Heart left ventricle (tissue), 16 donors: ENCODE measurements around the gene ZFHX2. TPM values are rescaled to one million over a fixed set of nuclear protein-coding genes. Genes with fewer than 3 reads are reported as not detected.
A peak's percentile ranks its signal among the peaks of the same experiment; 100 is the strongest.

ENCODE experiments used
- ATAC-seq, 4 donors: fragments of 200-7000 bp; cut with Tn5 transposase; one replicate each; pipeline ENCODE4 v1.9.1; 2020 to 2022; ENCODE audit warnings: moderate library complexity in 4 of 4, mild to moderate bottlenecking in 3 of 4, moderate number of reproducible peaks in 1 of 4
- DNase-seq, 5 donors: peaks; one replicate each; pipeline ENCODE4 v3.0.0-alpha.2; 2020
- H3K27ac ChIP-seq, 12 donors: fragments of 200-600 bp; sonication (generic) in 4 of 12; one replicate each; pipeline versions ENCODE4 v1.5.0 to v1.8.0; 2016 to 2022; ENCODE audit warnings: mild to moderate bottlenecking in 2 of 12
- H3K27me3 ChIP-seq, 9 donors: fragments of 200-600 bp; sonication (generic) in 2 of 9; one replicate each; pipeline versions ENCODE4 v1.5.1 to v1.8.0; 2016 to 2022; ENCODE audit warnings: mild to moderate bottlenecking in 3 of 9
- H3K36me3 ChIP-seq, 9 donors: fragments of 200-600 bp; sonication (generic) in 2 of 9; one replicate each; pipeline versions ENCODE4 v1.5.0 to v1.8.0; 2018 to 2022; ENCODE audit warnings: mild to moderate bottlenecking in 2 of 9
- H3K4me1 ChIP-seq, 12 donors: fragments of 200-600 bp; sonication (generic) in 4 of 12; one replicate each; pipeline versions ENCODE4 v1.5.0 to v1.8.0; 2016 to 2022; ENCODE audit warnings: mild to moderate bottlenecking in 3 of 12
- H3K4me3 ChIP-seq, 12 donors: fragments of 200-600 bp; sonication (generic) in 4 of 12; one replicate each; pipeline versions ENCODE4 v1.5.0 to v1.8.0; 2017 to 2022; ENCODE audit warnings: mild to moderate bottlenecking in 9 of 12, moderate library complexity in 4 of 12
- H3K9me3 ChIP-seq, 12 donors: fragments of 200-600 bp; sonication (generic) in 4 of 12; one replicate each; pipeline versions ENCODE4 v1.5.0 to v1.8.0; 2016 to 2022; ENCODE audit warnings: mild to moderate bottlenecking in 1 of 12
- POLR2A ChIP-seq, 2 donors: fragments of 450-650 bp; IDR thresholded peaks; one replicate each; pipeline ENCODE4 v1.6.1; 2017; ENCODE audit warnings: antibody characterized with exemption in 2 of 2, mild to moderate bottlenecking in 2 of 2, moderate library complexity in 2 of 2
- WGBS, 4 donors: extraction: QIAGEN DNeasy Blood & Tissue Kit in 2 of 4; methylation state at CpG; one replicate each; pipeline versions ENCODE4 v1.1.5 to v1.1.7; 2013 to 2018; 5-methylcytosine and 5-hydroxymethylcytosine counted together
- intact Hi-C, 10 donors: fragments of 100-400 bp; cut with DNase I; formaldehyde crosslinking; loops; one replicate each; pipeline versions ENCODE4 v1.11.1 to v1.14.2; 2022
- polyA plus RNA-seq, 2 donors: library from polyadenylated mRNA; stranded (reverse); fragments of 200-250 nt; gene quantifications; one replicate each; pipeline ENCODE4 v1.2.3, GENCODE V29; 2013
- total RNA-seq, 9 donors: library from RNA; depleted of rRNA in 2 of 9; stranded (reverse); fragments of >200 nt in 2 of 9; fragmentation: NEBNext Ultra II Directional in 3 of 9; extraction: Animal tissue kit (Norgen Biotek cat#: 25700) in 3 of 9; gene quantifications; one replicate each; pipeline versions ENCODE4 v1.1.0 to v1.2.4, GENCODE V29; 2016 to 2023
- TF ChIP-seq, protein P1 (sequence below), 12 donors: fragments of 200-600 bp; sonication (generic) in 4 of 12; IDR thresholded peaks; one replicate each; pipeline versions ENCODE4 v1.5.0 to v1.8.0; 2018 to 2022; ENCODE audit warnings: antibody characterized with exemption in 12 of 12, mild to moderate bottlenecking in 5 of 12
- donor health status: ischemic (EF 13 %, LVEDD 7.1; RV severe dilation, severe dysfunction).
- donor health status: healthy with polysubstance abuse.
- donor health status: DM: no; HTN: yes; CAD: no.
- donor health status: DM: no; HTN: no; CAD: no.
- donor health status: ischemic (EF 25% LVEDD 6.9; RV normal size, moderate dysfunction).
- donor health status: ischemic (EF 25% LVEDD 5.7; RV mildly dilated, moderate dysfunction).
- donor health status: healthy.
- donor health status: DM: yes; HTN: yes; CAD: no.
- donor health status: ischemic (EF 35%, LVEDD 5.7; RV mildly dilated, moderate dysfunction).
- donor health status: nonischemic (EF 11% LVEDD 7.7; RV severe dilation, severe dysfunction).
- donor health status: DM: yes; HTN: yes; CAD: no.
- donor health status: PGD.
- donor health status: ischemic (EF 29% LVEDD 5.4; RV normal size, mild dysfunction).
- donor health status: nonischemic (EF 23%, LVEDD 6.1; RV moderate dilation, normal function).

ZFHX2 gene
- total and polyA plus RNA-seq, 11 donors = 0.24 to 2.3 (median 0.88) TPM

DNA sequence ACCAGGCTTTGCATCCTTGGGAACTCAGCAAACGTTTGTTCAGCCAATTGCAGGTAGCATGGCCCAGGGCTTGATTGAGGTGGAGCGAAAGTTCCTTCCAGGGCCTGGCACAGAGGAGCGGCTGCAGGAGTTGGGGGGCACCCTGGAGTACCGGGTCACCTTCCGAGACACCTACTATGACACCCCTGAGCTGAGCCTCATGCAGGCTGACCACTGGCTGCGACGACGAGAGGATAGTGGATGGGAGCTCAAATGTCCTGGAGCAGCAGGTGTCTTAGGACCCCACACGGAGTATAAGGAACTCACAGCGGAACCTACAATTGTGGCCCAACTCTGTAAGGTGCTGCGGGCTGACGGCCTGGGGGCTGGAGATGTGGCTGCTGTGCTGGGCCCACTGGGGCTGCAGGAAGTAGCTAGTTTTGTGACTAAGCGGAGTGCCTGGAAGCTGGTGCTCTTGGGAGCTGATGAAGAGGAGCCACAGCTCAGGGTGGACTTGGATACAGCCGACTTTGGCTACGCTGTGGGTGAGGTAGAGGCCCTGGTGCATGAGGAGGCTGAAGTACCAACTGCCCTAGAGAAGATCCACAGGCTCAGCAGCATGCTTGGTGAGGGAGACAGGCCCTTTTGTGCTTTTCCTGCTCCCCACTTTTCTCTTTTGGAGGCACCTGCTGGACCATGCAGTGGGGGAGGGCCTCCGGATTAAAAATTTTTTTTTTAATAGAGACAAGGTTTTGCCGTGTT lies 5.3 kb upstream of the ZFHX2 start:
- intact Hi-C loops = loop anchor here in 2 of 10 donors (10.0 kb wide), 2 partner anchors 232 to 252 kb away; partner anchors contain the start of genes BCL2L2 (in 1 of the 2), PABPN1 (in 1 of the 2) and PPP1R3E (in 1 of the 2)

DNA sequence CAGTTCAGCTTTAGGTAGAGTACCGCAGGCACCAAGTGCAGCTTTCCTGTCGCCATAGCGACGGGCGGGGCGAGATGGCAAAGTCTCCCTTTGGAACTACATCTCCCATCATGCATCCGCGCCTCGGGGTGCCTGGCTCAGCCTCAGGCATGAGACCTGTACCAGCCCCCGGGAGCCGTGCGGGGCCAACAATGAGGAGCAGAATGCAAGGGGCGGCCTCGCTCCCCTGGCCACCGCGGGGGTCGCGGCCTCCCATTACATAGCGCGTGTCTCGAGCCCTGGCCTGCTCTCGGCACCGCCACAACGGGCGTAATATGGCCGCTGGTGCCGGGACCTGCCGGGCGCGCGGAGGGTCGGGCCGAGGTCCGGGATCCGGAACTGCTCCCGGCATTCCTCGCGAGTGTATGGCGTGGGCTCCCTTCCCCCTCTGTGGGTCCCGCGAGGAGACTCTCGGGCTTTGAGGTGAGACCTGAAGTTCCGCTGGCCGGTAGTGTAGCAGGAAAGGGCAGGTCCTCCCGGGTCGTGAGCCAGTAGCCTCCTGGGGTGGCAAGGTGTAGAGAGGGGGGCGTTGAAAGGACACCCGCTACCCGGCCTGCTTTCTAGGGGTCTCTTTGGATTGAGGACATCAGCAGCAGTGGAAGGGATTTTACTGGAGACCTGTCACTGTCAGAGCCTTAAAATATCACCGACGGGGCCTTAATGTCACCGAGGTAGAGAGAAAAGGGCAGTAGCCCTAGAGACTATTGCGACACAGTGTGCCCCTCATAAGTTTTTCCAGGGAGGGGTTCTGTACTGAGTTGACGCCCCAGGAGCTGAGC lies 4.5 kb upstream of the ZFHX2 start, which contains the start of gene THTPA:
TSS of gene THTPA (plus strand) at position 390 of the 818 bp plus-strand sequence. CDS start 487 bp downstream, outside the sequence.
- peak; percentile 93 to 97 (median 95) for DNase-seq
- Histone ChIP-seq H3K9me3 (no peaks in the 10 kb centered on the region), H3K27me3 (no peaks in the 10 kb centered on the region), H3K27ac (peak within 1 kb of the TSS; percentile 90 to 100 (median 97)), H3K36me3 (peaks cover 0 to 34% (median 17%) of the 10 kb centered on the region in 9 donors), H3K4me1 (peaks cover 0 to 35% (median 21%) of the 10 kb centered on the region in 12 donors), H3K4me3 (peak within 1 kb of the TSS; percentile 56 to 100 (median 92))
- ATAC-seq = peak; percentile 86 to 96 (median 94)
- WGBS, 4 donors = 1 to 2% (median 1%) methylated on average over 32 to 54 of the region's 54 CpGs
- peak in 1 of 2 donors; percentile 52 for TF ChIP-seq POLR2A (IDR thresholded peaks at IDR 0.05)
- TF ChIP-seq, protein P1, sequence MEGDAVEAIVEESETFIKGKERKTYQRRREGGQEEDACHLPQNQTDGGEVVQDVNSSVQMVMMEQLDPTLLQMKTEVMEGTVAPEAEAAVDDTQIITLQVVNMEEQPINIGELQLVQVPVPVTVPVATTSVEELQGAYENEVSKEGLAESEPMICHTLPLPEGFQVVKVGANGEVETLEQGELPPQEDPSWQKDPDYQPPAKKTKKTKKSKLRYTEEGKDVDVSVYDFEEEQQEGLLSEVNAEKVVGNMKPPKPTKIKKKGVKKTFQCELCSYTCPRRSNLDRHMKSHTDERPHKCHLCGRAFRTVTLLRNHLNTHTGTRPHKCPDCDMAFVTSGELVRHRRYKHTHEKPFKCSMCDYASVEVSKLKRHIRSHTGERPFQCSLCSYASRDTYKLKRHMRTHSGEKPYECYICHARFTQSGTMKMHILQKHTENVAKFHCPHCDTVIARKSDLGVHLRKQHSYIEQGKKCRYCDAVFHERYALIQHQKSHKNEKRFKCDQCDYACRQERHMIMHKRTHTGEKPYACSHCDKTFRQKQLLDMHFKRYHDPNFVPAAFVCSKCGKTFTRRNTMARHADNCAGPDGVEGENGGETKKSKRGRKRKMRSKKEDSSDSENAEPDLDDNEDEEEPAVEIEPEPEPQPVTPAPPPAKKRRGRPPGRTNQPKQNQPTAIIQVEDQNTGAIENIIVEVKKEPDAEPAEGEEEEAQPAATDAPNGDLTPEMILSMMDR (IDR thresholded peaks at IDR 0.05) = no peak
- intact Hi-C loops = loop anchor here in 2 of 10 donors (10.0 kb wide), 2 partner anchors 231 to 251 kb away; partner anchors contain the start of genes BCL2L2 (in 1 of the 2), PABPN1 (in 1 of the 2) and PPP1R3E (in 1 of the 2)

More for the DNA sequence above, 5.3 kb upstream of the ZFHX2 start:
- ATAC-seq (no peak), DNase-seq (no peak)
- Histone ChIP-seq H3K4me3 (peak overlapping the region; percentile 56 to 100 (median 92)), H3K4me1 (peaks cover 0 to 33% (median 20%) of the 10 kb centered on the region in 12 donors), H3K9me3 (no peaks in the 10 kb centered on the region), H3K36me3 (peaks cover 0 to 41% (median 17%) of the 10 kb centered on the region in 9 donors), H3K27ac (peak overlapping the region in 11 of 12 donors; percentile 90 to 100 (median 97)), H3K27me3 (no peaks in the 10 kb centered on the region)
- 48 to 62% (median 52%) methylated on average over 12 to 17 of the region's 17 CpGs for WGBS, 4 donors
- TF ChIP-seq, protein P1 (IDR thresholded peaks at IDR 0.05) = no peak
- TF ChIP-seq POLR2A (IDR thresholded peaks at IDR 0.05) = no peak

DNA sequence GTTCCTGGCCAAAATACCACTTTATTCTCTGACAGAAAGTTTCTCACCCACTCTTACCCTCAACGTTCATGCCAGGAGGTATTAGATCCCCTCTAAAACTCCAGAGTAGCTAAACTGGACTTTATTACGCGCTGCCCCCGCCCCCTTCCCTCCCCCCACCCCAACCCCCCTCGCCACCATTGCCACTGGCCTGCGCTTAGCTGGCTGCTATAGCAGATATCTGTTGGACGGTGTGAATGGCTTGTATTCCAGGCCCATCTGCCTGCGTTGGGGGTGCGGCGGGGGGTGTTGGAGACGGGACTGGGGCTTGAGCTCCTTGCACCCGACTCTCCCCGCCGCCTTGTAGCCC lies 3.9 kb upstream of the ZFHX2 start:
- H3K27ac ChIP-seq = peak overlapping the region; percentile 90 to 100 (median 97)
- DNase-seq = no peak
- peak overlapping the region; percentile 56 to 100 (median 92) for H3K4me3 ChIP-seq
- WGBS, 4 donors = 2 to 4% (median 2%) methylated on average over 10 to 14 of the region's 14 CpGs
- peaks cover 0 to 39% (median 23%) of the 10 kb centered on the region in 12 donors for H3K4me1 ChIP-seq
- ATAC-seq = no peak
- no peaks in the 10 kb centered on the region for H3K27me3 ChIP-seq
- no peaks in the 10 kb centered on the region for H3K9me3 ChIP-seq
- H3K36me3 ChIP-seq = peaks cover 0 to 28% (median 16%) of the 10 kb centered on the region in 9 donors
- TF ChIP-seq, protein P1 (IDR thresholded peaks at IDR 0.05) = no peak
- TF ChIP-seq POLR2A (IDR thresholded peaks at IDR 0.05) = no peak
- intact Hi-C loops = loop anchor here in 2 of 10 donors (10.0 kb wide), 2 partner anchors 231 to 251 kb away; partner anchors contain the start of genes BCL2L2 (in 1 of the 2), PABPN1 (in 1 of the 2) and PPP1R3E (in 1 of the 2)
